ENCODE results near the gene CHAF1A.

Gene CHAF1A

DNA sequence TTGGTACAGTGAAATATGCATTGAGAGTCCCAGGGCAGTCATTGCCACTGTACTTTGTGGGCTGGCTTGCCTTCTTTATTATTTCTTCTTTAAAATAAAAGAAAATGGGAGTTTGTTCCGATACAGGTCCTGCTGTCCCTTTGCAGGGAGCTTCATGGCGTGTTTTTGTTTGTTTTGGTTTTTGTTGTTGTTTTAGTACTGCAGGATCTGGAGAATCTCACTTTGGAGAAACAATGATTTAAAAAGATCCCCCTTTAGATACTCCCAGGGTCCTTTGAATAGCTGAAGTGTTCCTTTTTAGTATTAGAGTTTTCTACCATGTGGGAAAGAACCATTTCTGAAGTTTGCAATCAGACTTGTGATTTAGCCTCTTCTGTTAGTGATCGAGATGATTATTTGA, 11.1 kb downstream of the CHAF1A start:
- DNase-seq = no peak

DNA sequence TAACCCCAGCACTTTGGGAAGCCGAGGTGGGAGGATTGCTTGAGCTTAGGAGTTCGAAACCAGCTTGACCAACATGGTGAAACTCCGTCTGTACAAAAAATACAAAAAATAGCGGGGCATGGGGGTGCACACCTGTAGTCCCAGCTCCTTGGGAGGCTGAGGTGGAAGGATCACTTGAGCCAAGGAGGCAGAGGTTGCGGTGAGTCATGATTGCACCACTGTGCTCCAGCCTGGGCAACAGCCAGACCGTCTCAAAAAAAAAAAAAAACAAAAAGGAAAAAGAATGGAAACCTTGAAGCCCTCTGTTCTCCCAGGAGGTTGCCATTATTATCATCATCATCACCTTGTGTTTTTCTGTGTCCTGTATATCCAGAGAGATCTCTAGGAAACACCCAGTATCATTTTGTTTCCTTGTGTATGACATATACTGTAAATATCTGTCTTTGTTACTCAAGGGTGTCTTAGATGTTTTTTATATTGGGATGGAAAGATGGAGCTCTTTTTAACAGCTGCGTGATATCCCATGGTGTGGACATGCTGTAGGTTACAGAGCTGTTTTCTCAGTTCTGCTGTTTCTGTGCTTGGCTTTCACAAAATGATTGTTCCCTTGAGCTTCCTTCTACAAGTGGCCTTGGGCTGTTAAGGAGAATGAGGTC, 11.8 kb downstream of the CHAF1A start:
- no peak for DNase-seq

DNA sequence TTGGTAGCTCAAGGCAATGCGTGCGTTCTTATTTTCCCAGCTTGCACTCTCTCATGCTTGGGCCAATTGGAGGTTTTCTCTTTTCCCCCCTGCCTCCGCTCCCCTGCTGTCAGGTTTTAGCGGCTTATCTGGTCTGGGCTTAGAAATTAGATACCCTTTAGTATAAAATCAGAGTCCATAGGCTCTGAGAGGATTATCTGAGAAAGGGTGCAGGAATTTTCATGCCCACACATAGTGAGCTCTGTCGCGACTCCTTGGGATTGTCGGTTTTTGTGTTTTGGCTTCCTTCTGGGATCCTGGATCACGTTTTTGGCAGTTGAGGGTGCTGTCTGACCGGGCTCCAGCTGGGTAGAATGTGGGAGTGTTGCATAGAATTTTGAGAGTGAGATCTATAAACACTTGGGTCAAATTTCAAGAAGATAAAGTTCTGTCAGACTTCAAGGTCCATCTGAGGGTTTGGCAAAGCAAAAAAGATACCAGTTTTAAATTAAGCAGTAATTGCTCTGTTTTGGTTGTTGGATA, 12.4 kb downstream of the CHAF1A start:
- DNase-seq = no peak

DNA sequence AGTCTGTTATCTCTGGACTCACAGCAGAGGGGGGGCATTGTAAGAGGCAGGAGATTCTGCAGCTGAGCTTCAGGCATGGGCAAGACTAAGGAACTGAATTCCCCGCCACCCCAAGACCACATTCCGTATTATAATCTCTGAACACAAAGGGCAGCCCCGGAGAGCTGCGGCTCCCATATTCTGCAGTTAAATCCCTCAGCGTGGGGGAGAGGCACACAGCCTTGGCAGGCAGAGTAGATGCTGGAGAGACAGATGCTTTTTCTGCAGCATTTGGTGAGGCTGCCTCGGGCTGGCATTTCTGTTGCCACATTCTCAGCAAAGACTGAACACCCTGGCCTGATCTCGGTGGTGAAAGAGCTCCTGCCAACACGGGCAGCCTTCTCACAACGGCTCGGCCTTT, 12.9 kb downstream of the CHAF1A start:
- no peak for DNase-seq

DNA sequence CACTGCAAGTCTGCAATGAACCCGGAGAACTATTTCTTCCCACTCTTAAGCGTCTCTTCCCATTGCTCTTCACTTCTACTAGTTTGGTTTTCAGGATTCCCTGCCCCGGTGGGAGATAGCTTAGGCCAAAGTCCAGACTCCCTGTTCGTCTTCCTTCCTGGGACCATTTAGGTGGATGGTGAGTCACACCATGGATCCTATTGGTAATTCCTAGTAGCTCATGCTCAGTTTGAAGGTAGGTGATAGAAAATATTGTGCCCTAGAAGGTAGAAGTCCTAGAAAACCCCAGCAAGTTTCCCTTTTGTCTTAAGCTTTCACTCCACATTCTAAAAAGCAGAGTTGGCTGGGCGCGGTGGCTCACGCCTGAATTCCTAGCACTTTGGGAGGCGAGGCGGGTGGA, 13.8 kb downstream of the CHAF1A start:
- no peak for DNase-seq

DNA sequence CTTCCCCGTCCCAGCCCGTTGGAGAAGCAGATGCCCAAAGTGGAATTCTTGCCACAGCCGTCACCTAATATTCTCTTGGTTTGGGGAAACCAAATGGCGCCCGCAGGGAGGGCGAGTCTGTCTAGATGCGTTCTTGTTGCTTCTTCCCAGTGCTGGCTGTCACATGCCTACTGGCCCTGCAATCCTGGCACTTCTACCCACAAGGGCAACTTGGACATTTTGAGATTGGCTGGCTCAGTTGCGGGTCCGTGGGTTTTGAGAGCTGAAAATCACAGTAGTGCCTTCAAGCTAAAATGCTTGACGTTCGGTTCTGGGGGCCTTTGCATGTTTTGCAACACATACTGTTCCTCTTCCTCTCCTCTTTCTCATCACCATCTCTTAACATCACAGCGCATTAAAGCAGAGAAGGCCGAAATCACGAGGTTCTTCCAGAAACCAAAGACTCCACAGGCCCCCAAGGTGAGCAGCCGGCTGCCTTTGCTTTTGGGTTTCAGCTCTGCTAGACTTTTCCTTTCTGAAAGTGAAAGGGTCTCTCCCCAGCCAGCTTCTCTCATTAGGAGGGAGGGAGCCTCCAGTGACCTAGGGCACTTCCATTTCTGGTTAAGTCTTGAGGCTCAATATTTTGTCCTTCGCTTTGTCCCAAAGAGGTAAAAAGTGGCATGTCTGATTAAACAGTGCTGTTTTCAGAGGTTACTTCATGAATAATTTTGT, 21.1 kb downstream of the CHAF1A start:
- no peak for DNase-seq

DNA sequence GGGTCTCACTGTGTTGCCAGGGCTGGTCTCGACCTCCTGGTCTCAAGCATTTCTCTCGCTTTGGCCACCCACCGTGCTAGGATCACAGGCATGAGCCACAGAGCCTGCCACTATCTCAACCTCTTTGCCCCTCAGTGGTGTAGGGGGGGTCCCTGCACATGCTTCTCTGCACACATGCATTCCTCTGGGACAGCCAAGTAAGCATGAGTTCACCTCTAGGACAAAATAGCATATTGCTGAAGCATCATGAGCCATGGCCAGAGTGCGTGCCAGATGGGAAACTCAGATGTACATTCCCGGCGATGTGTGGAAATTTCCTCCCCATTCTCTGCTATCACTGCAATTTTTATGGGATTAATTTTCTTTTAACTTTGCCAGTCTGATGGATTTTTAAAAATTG, 23.1 kb downstream of the CHAF1A start:
- DNase-seq = no peak

DNA sequence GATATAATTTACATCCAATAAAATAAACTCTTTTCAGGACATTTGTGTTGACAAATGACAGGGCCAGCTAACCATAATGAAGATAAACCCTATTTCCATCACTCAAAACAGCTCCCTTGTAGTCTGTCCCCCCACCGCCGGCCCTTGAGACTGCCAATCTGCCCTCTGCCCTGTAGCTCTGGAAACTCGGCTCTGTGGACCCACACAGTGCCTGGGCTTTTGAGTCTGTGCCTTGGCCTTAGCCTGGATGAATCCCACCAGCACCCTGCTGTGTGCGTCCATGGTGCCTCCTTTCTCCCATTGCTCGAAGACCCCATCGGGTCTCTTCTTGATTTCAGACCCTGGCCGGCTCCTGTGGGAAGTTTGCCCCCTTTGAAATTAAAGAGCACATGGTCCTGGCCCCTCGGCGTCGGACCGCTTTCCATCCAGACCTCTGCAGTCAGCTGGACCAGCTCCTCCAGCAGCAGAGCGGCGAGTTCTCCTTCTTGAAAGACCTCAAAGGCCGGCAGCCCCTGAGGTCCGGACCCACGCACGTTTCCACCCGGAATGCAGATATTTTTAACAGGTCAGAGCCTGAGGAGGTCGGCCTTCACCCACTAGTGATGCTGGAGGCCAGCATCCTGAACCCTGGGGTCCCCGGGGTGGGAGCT, 26.0 kb downstream of the CHAF1A start:
- no peak for DNase-seq

DNA sequence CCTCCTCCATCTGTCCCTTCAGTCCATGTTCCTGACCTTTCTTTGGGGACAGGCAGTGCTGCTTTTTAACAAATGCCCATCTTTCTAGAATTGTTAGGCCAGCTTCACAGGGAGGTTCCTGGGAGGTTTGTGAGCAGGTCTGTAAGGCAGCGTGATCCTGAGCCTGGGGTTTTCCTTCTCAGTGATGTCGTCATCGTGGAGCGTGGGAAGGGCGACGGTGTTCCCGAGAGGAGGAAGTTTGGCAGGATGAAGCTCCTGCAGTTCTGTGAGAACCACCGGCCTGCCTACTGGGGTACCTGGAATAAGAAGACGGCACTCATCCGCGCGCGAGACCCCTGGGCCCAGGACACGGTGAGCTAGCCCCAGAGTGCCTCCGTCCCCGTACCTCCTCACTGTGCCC, 26.8 kb downstream of the CHAF1A start:
- DNase-seq = no peak

DNA sequence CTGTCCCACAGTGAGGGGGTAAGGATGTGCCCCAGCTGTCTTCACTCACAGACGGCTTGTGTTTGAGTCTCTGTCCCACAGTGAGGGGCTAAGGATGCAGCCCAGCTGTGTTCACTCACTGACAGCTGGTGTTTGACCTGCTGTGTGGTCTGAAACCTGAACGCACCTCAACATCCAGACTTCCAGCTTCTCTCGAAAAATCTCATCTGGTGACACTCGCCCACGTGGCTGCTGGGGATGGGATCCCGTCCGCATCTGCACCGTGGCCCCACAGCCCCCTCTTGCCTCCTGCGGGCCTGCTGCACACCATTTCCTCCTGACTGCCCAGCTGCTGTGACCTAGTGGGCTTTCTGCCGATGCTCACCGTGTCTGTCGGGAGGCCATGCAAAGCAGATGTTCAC, 27.3 kb downstream of the CHAF1A start:
- no peak for DNase-seq

DNA sequence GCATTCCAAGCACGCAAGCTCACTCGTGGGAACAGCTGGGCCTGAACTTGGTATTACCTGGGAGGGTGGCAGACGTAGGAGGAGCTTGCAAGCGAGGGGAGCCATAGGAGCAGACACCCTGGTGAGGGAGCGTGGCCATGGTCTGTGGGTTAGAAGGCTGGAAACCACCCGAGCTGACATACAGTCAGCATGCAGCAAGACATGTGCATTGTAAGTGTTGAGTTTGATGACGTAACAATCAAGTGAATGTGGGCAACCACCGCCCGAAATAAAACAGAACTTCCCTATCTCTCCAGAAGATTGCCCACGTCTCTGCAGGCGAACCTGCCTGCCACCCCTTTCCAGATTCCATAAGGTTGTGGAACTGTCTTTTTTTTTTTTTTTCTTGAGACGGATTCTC, 28.3 kb downstream of the CHAF1A start:
- DNase-seq = peak; percentile 98

DNA sequence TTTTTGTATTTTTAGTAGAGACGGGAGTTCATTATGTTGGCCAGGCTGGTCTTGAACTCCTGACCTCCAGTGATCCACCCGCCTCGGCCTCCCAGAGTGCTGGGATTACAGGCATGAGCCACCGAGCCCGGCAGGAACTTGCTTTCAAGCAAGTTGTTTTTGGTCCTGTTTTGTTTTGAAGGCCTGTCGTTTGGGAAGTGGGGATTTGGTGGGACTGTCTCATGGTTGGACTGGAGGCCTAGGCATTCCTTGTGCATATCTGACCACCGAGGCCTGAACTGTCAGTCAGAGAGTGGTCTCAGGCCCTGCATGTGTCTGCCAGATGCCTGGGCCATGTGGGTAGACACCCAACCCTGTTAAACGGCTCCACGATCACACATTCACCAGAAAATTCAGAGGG, 28.9 kb downstream of the CHAF1A start:
- DNase-seq = peak; percentile 41

DNA sequence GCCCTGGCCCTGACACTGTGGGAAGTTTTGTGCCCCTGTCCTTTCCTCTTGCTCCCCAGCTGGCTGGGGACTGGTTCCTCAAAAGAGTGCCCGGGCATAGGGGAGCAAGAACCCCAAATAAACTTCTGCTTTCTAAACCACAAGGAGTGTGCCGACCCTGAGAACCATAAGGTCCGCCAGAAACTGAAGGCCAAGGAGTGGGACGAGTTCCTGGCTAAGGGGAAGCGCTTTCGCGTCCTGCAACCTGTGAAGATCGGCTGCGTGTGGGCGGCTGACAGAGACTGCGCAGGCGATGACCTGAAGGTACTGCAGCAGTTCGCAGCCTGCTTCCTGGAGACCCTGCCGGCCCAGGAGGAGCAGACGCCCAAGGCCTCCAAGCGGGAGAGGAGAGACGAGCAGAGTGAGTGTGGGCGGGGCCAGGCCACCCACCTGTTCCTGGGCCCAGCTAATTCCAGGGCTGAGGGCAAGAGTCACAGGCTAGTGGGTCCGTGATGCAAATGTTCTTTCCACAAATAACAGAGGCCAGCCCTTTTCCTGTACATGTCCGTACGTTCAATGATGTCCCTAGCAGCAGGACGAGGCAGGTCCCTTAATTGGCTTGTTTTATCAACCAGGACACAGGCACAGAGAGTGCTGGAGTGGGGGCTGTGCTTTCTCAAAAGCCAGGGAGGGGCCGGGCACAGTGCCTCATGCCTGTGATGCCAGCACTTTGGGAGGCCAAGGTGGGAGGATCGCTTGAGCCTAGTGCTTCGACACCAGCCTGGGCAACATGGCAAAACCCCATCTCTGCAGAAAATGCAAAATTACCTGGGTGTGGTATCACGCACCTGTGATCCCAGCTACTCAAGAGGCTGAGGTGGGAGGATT, 29.6 kb downstream of the CHAF1A start:
- DNase-seq = peak; percentile 98

DNA sequence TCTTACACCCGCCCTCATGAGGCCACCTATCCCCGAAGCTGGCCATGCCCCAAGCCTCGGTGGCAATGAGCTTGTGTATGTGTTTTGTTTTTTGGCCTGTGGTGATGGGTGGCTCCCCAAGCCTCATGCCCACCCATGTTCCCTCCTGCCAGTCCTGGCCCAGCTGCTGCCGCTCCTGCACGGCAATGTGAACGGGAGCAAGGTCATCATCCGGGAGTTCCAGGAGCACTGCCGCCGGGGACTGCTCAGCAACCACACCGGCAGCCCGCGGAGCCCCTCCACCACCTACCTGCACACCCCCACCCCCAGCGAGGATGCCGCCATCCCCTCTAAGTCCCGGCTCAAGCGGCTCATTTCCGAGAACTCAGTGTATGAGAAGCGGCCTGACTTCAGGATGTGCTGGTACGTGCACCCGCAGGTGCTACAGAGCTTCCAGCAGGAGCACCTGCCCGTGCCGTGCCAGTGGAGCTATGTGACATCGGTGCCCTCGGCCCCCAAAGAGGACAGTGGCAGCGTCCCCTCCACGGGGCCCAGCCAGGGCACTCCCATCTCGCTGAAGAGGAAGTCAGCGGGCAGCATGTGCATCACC, 30.6 kb downstream of the CHAF1A start:
- no peak for DNase-seq

DNA sequence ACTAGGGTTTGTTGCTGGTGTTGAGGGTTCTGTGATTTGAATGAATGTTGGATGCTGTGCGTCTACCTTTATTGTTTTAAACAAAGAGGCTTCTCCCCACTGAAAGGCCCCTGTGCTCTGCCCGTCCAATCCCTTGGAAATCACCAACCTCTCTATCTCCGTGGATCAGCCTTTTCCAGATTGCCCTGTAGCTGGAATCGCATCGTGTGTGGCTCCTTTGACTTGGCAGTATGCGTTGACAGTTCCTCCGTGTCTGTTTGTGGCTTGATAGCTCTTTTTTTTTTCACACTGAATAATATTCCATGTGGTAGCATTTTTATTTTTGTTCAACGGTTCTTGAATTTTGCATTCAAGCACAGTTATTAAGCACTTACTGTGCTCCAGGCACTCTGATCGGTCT, 32.0 kb downstream of the CHAF1A start:
- DNase-seq = no peak

DNA sequence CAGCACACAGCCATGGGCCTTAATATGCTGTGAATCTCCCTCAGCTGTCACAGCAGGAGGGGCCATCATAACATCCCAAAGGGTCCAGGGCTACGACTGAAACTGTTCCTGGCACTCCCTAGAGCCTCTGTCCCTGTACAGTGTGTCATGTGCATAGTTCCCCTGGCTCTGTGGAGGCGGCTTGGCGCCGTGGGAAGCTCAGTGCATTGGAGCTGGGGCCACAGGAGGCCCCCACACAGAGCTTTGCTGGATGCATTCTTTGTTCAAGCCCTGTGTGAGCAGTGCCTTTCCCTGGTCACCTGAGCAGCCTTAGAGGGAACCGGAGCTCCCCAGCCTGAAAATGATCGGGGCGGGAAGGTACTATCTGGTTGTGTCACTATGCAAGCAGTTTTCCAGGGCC, 33.8 kb downstream of the CHAF1A start:
- DNase-seq = no peak

DNA sequence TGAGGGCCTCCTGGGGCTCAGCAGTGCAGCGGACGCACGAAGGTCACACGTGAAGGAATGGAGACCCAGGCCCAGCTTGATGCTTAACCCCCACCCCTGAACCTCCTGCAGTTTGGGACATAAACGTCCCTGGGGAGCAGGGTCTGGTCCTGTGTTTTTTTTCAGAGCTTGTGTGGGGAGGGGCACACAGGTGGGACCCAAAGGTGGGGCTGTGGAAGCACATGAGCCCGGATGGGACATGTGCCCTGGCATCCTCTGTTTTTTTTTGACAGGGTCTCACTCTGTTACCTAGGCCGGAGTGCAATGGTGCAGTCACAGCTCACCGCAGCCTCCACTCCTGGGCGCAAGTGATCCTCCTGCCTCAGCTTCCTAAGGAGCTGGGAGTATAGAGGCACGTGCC, 34.7 kb downstream of the CHAF1A start:
- no peak for DNase-seq

DNA sequence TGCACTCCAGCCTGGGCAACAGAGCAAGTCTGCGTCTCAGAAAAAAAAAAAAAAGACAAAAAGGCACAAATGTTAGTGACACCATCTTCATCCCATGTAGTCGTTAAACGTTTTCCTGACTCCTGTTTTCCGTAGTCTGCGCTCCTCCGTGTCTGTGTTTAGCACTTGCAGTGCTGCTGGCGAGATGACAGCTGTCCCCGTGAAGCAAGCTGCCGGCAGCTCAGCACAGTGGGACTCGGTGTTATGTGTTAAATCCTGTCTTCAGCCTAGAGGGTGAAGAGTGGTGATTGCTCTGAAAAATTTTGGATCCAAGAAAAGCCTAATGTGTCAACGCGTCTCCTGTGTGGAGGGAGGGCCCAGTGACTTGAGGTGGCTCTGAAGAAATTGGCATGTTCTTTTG, 36.8 kb downstream of the CHAF1A start:
- DNase-seq = no peak

DNA sequence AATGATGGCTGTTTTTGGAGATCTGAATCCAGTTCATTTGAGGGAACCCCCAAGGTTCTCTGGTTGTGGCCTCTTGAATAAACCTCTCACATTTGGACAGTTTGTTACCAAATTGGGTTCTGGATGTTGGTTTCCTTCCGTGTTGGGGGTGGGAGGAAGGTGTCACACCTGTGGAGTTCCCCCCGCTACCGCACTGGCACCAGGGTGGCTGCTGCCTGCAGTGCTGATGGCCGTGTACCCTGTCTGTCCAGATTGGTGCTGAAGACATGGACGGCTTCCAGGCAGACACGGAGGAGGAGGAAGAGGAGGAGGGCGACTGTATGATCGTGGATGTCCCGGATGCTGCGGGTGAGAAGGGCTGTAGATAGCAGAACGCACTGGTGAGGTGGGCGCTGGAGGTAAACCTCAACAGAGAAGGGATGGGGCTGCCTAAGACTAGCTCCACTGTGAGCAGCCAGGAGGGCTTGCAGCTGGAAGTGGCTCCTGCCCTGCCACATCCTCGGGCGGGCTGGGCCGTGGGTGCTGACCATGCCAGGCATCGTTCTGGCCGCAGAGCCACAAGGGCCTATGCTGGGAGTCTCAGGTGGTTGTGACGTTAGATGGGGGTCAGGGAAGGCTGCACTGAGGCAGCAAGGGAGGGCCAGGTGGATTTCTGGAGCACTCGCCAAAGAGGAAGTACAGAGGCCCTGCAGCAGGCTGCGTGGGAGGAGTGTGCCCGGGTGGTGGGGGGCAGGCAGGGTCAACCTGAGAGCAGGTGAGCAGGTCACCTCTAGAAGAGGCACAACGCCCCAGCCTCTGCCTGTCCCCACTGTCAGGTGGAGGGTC, 39.8 kb downstream of the CHAF1A start:
- no peak for DNase-seq

DNA sequence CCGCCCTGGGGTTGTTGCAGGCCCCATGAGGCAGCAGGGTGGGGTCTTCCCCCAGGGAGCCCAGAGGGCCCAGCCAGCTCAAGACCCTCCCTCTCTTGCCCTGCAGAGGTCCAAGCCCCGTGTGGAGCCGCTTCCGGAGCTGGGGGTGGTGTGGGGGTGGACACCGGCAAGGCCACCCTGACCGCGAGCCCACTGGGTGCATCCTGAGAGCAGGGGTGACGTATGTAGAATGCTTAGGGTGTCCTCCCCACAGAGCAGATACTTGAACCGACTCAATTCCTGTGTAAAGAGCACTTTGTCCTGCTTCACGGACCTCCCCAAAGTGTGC, 40.3 kb downstream of the CHAF1A start:
- DNase-seq = no peak

DNA sequence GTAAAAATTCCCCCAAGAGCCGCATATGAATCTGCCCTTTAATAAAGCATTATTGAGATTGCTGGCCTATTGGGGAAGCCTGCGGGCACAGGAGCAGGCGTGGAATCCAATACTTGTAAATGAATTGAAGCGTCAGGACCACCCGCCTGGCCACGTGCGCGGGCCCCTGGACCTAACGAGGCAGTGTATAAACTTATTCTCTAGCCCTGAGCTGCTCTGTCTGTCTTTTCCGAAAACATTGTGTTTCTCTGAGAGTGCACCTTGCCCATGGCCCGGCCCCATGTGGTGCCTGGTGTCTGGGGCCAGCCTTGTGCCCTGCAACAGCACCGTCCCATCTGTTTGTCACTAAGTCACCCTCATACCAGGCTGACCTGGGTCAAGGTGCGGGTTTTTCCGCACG, 40.7 kb downstream of the CHAF1A start:
- DNase-seq = no peak

Data from MV-4-11 (cell line).